Tibial nerve (tissue), 4 donors: ENCODE data around the gene KRT3. TPM values are rescaled to one million over a fixed set of nuclear protein-coding genes. Genes with fewer than 3 reads are reported as not detected.

Experiments
- DNase-seq, 2 donors: peaks; one replicate each; pipeline ENCODE4 v3.0.0-alpha.2; 2019; ENCODE audit warnings: low spot score in 2 of 2
- H3K27ac ChIP-seq, 4 donors: fragments of 200-600 bp; sonication (generic) in 3 of 4; one replicate each; pipeline ENCODE4 v1.5.1; 2017 to 2019; ENCODE audit warnings: mild to moderate bottlenecking in 1 of 4
- H3K27me3 ChIP-seq, 2 donors: fragments of 200-600 bp; sonication (generic) in 1 of 2; one replicate each; pipeline versions ENCODE4 v1.5.1 to v1.6.0; 2017 to 2019
- H3K36me3 ChIP-seq, 3 donors: fragments of 200-600 bp; sonication (generic); one replicate each; pipeline ENCODE4 v1.5.1; 2018 to 2019
- H3K4me1 ChIP-seq, 4 donors: fragments of 200-600 bp; sonication (generic) in 3 of 4; one replicate each; pipeline ENCODE4 v1.5.1; 2017 to 2019
- H3K4me3 ChIP-seq, 4 donors: fragments of 200-600 bp; sonication (generic) in 3 of 4; one replicate each; pipeline ENCODE4 v1.5.1; 2017 to 2019; ENCODE audit warnings: mild to moderate bottlenecking in 1 of 4, moderate library complexity in 1 of 4
- H3K9me3 ChIP-seq, 4 donors: fragments of 200-600 bp; sonication (generic) in 3 of 4; one replicate each; pipeline ENCODE4 v1.5.1; 2017 to 2019
- CTCF ChIP-seq, 5 experiments: fragments of 200-600 bp in 3 of 5; fragments of 450-650 bp in 2 of 5; sonication (generic) in 3 of 5; IDR thresholded peaks; one replicate each; pipeline ENCODE4 v1.5.1; 2016 to 2019; ENCODE audit warnings: antibody characterized with exemption in 5 of 5, mild to moderate bottlenecking in 3 of 5, moderate library complexity in 2 of 5
- EP300 ChIP-seq, 2 donors: sonication (generic); formaldehyde crosslinking; IDR thresholded peaks; one replicate each; pipeline ENCODE4 v1.6.1; 2017; ENCODE audit warnings: antibody characterized with exemption in 2 of 2, mild to moderate bottlenecking in 1 of 2
- POLR2A ChIP-seq, 2 donors: fragments of 450-650 bp; IDR thresholded peaks; one replicate each; pipeline ENCODE4 v1.6.1; 2017; ENCODE audit warnings: antibody characterized with exemption in 2 of 2, mild to moderate bottlenecking in 2 of 2, moderate library complexity in 2 of 2
- WGBS, 2 donors: methylation state at CpG; one replicate each; pipeline ENCODE4 v1.1.5; 2018; 5-methylcytosine and 5-hydroxymethylcytosine counted together
- total RNA-seq, 4 donors: library from RNA; depleted of rRNA; stranded (reverse); fragments of >200 nt; gene quantifications; one replicate each; pipeline ENCODE4 v1.1.0, GENCODE V29; 2016

The KRT3 gene
- total RNA-seq, 4 donors from 2014 or later, result not detected

GRCh38 chr12:52788876-52789636 is 6.9 kb downstream of the KRT3 start:
- Histone ChIP-seq H3K9me3 (no peaks in the 10 kb centered on the region), H3K36me3 (no peaks in the 10 kb centered on the region), H3K4me3 (no peak overlapping the region), H3K27ac (no peak overlapping the region), H3K27me3 (peaks cover 0 to 32% of the 10 kb centered on the region in 2 donors), H3K4me1 (peaks cover 0 to 9% (median 0%) of the 10 kb centered on the region in 4 donors)
- WGBS, 2 donors, result 89 to 92% methylated on average over 11 of the region's 11 CpGs
- TF ChIP-seq CTCF (IDR thresholded peaks at IDR 0.05), result no peak
- no peak for DNase-seq

DNA sequence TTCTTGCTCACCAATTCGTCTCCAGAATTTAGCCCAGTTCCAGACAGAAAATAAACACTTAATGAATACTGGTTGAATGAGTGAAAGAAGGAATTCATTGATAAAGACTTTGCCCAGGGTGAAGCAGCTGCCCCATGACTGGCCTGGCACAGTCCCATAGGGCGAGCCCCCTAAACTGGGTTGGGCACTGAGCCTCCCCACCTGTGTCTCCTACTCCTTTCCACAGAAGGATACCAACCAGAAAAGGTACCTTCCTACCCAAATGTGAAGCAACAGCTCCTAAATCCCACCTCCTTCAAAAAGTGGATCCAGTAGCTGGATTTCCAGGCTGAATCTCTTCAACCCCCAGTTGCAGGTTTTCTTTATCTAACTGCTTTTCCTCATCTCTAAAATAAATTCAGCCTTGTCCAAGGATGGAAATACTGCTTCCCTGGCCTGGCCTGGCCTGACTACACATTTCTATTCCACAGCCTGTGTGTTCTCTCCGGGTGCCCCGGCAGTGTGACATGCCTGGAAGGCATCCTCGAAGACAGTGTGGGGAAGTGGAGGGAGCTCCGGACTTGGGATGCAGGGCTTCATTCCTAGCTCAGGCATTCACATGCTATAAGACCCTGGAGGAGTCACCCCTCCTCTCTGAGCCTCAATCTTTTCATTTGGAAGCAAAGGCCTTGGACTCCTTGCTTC is 7.6 kb downstream of the KRT3 start:
- TF ChIP-seq POLR2A (IDR thresholded peaks at IDR 0.05), result no peak
- 70 to 74% methylated on average over 6 of the region's 6 CpGs for WGBS, 2 donors
- Histone ChIP-seq H3K9me3 (no peaks in the 10 kb centered on the region), H3K27me3 (peaks cover 0 to 32% of the 10 kb centered on the region in 2 donors), H3K4me1 (peaks cover 0 to 9% (median 0%) of the 10 kb centered on the region in 4 donors), H3K27ac (no peak overlapping the region), H3K4me3 (no peak overlapping the region), H3K36me3 (no peaks in the 10 kb centered on the region)
- DNase-seq, result no peak

DNA sequence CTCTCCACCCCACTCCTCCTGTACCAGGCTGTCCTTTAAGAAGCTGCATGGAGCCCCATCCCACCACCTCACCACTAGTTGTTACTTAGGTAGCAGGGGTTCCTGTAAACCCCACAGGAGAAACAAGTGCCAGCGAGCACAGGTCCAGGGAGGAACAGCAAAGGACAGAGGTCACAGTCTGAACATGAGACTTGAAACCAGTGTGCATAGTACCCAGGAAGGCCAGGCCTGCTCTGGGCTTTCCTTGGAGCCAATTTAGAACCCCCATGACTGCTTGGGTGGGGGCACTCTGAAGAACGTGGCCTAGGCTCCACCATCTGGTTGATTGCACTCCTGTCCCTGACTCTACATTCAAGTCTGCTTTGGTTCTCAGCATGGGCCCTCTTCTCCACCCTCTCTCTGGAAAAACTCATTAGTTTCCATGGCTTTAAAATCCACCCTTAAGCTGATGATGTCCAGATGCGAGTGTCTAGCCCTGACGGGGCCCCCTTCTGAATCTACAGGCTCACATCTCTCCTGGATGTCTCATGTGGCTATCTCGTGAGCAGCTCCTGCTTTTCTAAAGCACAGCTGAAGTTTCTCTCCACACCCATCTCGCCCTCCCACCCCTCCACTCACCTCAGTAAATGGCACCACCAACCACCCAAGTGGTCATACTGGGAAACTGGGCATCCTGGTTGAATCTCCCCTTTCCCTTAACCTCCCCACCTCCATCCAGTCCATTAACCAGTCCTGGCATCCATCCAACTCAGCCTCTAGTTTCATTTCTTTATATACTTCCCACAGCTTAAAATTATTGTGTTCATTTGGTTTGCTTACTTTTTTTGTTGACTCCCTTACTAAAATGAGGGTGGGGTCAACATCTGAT is 8.4 kb downstream of the KRT3 start:
- Histone ChIP-seq H3K27me3 (peaks cover 0 to 32% of the 10 kb centered on the region in 2 donors), H3K36me3 (no peaks in the 10 kb centered on the region), H3K27ac (no peak overlapping the region), H3K9me3 (no peaks in the 10 kb centered on the region), H3K4me3 (no peak overlapping the region), H3K4me1 (peaks cover 0 to 9% (median 0%) of the 10 kb centered on the region in 4 donors)
- DNase-seq, result no peak
- TF ChIP-seq CTCF (IDR thresholded peaks at IDR 0.05) (no peak), EP300 (IDR thresholded peaks at IDR 0.05) (no peak), POLR2A (IDR thresholded peaks at IDR 0.05) (no peak)
- WGBS, 2 donors, result 64 to 68% methylated on average over 6 of the region's 6 CpGs

GRCh38 chr12:52784909-52785308 is 11.0 kb downstream of the KRT3 start:
- no peaks in the 10 kb centered on the region for H3K36me3 ChIP-seq
- TF ChIP-seq EP300 (IDR thresholded peaks at IDR 0.05), result no peak
- TF ChIP-seq CTCF (IDR thresholded peaks at IDR 0.05), result no peak
- no peak for TF ChIP-seq POLR2A (IDR thresholded peaks at IDR 0.05)
- DNase-seq, result no peak
- H3K9me3 ChIP-seq, result no peaks in the 10 kb centered on the region
- H3K27ac ChIP-seq, result no peak overlapping the region
- H3K4me1 ChIP-seq, result peaks cover 0 to 3% (median 0%) of the 10 kb centered on the region in 4 donors
- peaks cover 0 to 16% of the 10 kb centered on the region in 2 donors for H3K27me3 ChIP-seq
- WGBS, 2 donors, result 82 to 89% methylated on average over 3 of the region's 3 CpGs
- no peak overlapping the region for H3K4me3 ChIP-seq

- 77 to 83% methylated on average over 7 of the region's 7 CpGs for WGBS, 2 donors
- H3K36me3 ChIP-seq, result no peaks in the 10 kb centered on the region
- no peak for TF ChIP-seq CTCF (IDR thresholded peaks at IDR 0.05)
- TF ChIP-seq EP300 (IDR thresholded peaks at IDR 0.05), result no peak
- no peak for TF ChIP-seq POLR2A (IDR thresholded peaks at IDR 0.05)
- no peaks in the 10 kb centered on the region for H3K9me3 ChIP-seq
- no peak overlapping the region for H3K4me3 ChIP-seq
- peaks cover 0 to 10% of the 10 kb centered on the region in 2 donors for H3K27me3 ChIP-seq
- H3K27ac ChIP-seq, result no peak overlapping the region
- no peaks in the 10 kb centered on the region for H3K4me1 ChIP-seq
- no peak for DNase-seq
Observed at GRCh38 chr12:52783563-52784316, 12.2 kb downstream of the KRT3 start.
